Karpas-422 (cell line): Measurements from ENCODE around the gene MICAL3. TPM values are rescaled to one million over a fixed set of nuclear protein-coding genes. Genes with fewer than 3 reads are reported as not detected.

Source experiments
- DNase-seq: peaks from one replicate; pipeline ENCODE4 v3.0.0-alpha.2; 2015
- H2AFZ ChIP-seq: fragments of 200-600 bp; sonication (generic); 2 replicates; pipeline ENCODE4 v1.6.1; 2014; ENCODE audit warnings: antibody characterized with exemption, low read length, mixed read lengths
- H3K27ac ChIP-seq: fragments of 200-600 bp; sonication (generic); 2 replicates; pipeline ENCODE4 v1.5.1; 2014; ENCODE audit warnings: mild to moderate bottlenecking, low read length, moderate library complexity
- H3K27me3 ChIP-seq: fragments of 200-600 bp; sonication (generic); 2 replicates; pipeline ENCODE4 v1.6.1; 2014; ENCODE audit warnings: low read length, mixed read lengths
- H3K36me3 ChIP-seq: fragments of 200-600 bp; sonication (generic); 2 replicates; pipeline ENCODE4 v1.6.1; 2014; ENCODE audit warnings: low read length, mixed read lengths; ENCODE audit not compliant: insufficient read depth
- H3K4me1 ChIP-seq: fragments of 200-600 bp; sonication (generic); 2 replicates; pipeline ENCODE4 v1.6.1; 2014; ENCODE audit warnings: mild to moderate bottlenecking, low read length, mixed read lengths
- H3K4me2 ChIP-seq: fragments of 200-600 bp; sonication (generic); 2 replicates; pipeline ENCODE4 v1.6.1; 2014; ENCODE audit warnings: low read length, low read depth, mild to moderate bottlenecking; ENCODE audit not compliant: poor library complexity, severe bottlenecking
- H3K4me3 ChIP-seq: fragments of 200-600 bp; sonication (generic); 2 replicates; pipeline ENCODE4 v1.5.1; 2014; ENCODE audit warnings: mild to moderate bottlenecking, antibody characterized with exemption, low read length, mixed read lengths
- H3K79me2 ChIP-seq: fragments of 200-600 bp; sonication (generic); 2 replicates; pipeline ENCODE4 v1.6.1; 2014; ENCODE audit warnings: mild to moderate bottlenecking, low read length, mixed read lengths
- H3K9ac ChIP-seq: fragments of 200-600 bp; sonication (generic); 2 replicates; pipeline ENCODE4 v1.6.0; 2014; ENCODE audit warnings: low read length
- H3K9me2 ChIP-seq: fragments of 200-600 bp; sonication (generic), shearing (Covaris generic); replicated peaks from 2 replicates; pipeline ENCODE4 v1.6.0; 2014; ENCODE audit warnings: mild to moderate bottlenecking, low read length, moderate library complexity; ENCODE audit not compliant: insufficient read depth
- H3K9me3 ChIP-seq: fragments of 300-700, 200-600 bp; sonication (generic); 2 replicates; pipeline ENCODE4 v1.6.1; 2014; ENCODE audit warnings: low read length, mixed read lengths
- H4K20me1 ChIP-seq: fragments of 200-600 bp; sonication (generic); 2 replicates; pipeline ENCODE4 v1.6.1; 2014; ENCODE audit warnings: mild to moderate bottlenecking, antibody characterized with exemption, low read length, low read depth; ENCODE audit not compliant: insufficient read depth
- total RNA-seq: library from RNA; depleted of rRNA; stranded (reverse); fragments of >200 nt; shearing (Covaris generic); gene quantifications from 2 replicates; pipeline ENCODE4 v1.2.3, GENCODE V29; 2014; ENCODE audit warnings: low replicate concordance

MICAL3 gene
- total RNA-seq, 1 experiment from 2014 or later, result 54.9 TPM

DNA sequence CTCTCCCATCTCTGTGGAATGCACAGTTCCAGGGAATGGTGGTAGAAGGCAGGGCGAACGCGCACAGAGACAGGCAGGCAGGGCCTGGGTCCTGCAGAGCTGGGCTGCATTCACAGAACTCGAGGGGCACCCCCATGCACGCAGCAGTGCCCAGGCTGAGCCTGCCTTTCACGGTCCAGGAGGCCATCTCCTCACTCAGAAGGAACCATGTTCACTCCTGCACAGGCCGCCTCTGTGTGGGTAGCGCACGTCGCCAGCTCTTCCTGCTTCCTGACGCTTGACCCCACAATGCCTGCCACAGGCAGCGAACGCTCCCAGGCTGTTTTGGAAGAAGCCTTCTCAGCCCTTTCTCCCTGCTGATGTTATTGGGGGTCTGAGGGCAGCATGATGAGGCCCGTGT is 151.2 kb downstream of the MICAL3 start:
- Histone ChIP-seq H3K9me3 (no peaks in the 10 kb centered on the region), H3K79me2 (no peaks in the 10 kb centered on the region), H4K20me1 (no peaks in the 10 kb centered on the region; the same call in 1 of the 2 replicates), H3K4me3 (no peak overlapping the region), H2AFZ (no peak overlapping the region), H3K4me2 (no peak overlapping the region), H3K27me3 (no peaks in the 10 kb centered on the region), H3K9me2 (no peaks in the 10 kb centered on the region), H3K9ac (no peak overlapping the region), H3K36me3 (peaks cover 31% of the 10 kb centered on the region), H3K27ac (no peak overlapping the region), H3K4me1 (no peaks in the 10 kb centered on the region)
- DNase-seq, result no peak

- Histone ChIP-seq H3K9me3 (no peaks in the 10 kb centered on the region), H3K27me3 (no peaks in the 10 kb centered on the region), H3K36me3 (peaks cover 35% of the 10 kb centered on the region), H3K9ac (no peak overlapping the region), H3K4me2 (no peak overlapping the region), H3K79me2 (0 out of 2 replicates have a peak, but pooled peaks cover 5% of the 10 kb centered on the region), H3K4me3 (no peak overlapping the region), H2AFZ (no peak overlapping the region), H4K20me1 (no peaks in the 10 kb centered on the region; the same call in 1 of the 2 replicates), H3K9me2 (no peaks in the 10 kb centered on the region), H3K27ac (no peak overlapping the region), H3K4me1 (no peaks in the 10 kb centered on the region)
- no peak for DNase-seq
Measured at GRCh38 chr22:17872471-17872870, 151.9 kb downstream of the MICAL3 start.

GRCh38 chr22:17871726-17872458 is 152.5 kb downstream of the MICAL3 start:
- Histone ChIP-seq H3K27me3 (no peaks in the 10 kb centered on the region), H3K79me2 (0 out of 2 replicates have a peak, but pooled peaks cover 5% of the 10 kb centered on the region), H3K9me2 (no peaks in the 10 kb centered on the region), H3K36me3 (peaks cover 37% of the 10 kb centered on the region), H3K9ac (no peak overlapping the region), H2AFZ (no peak overlapping the region), H3K9me3 (no peaks in the 10 kb centered on the region), H3K4me1 (no peaks in the 10 kb centered on the region), H4K20me1 (no peaks in the 10 kb centered on the region; the same call in 1 of the 2 replicates), H3K27ac (no peak overlapping the region), H3K4me3 (no peak overlapping the region), H3K4me2 (no peak overlapping the region)
- no peak for DNase-seq

DNA sequence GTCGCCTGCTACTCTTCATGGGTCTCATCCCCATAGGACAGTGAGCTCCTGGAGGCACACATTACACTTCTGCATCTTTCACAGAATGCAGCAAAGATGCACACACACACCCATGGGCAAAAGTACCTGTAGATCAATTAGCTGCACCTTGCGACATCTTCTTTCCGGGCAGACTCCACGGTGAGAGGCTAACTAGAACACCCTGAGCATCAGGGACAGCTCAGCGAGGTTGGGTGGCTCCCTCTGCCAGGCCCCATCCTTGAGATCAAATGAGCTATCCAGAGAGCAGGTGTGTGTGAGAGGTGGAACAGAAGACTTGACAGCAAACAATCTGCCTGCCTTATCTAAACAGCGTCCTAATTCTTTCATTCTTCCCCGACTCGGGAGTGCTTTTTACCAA is 154.0 kb downstream of the MICAL3 start:
- no peaks in the 10 kb centered on the region; the same call in 1 of the 2 replicates for H4K20me1 ChIP-seq
- no peaks in the 10 kb centered on the region for H3K27me3 ChIP-seq
- no peak for DNase-seq
- no peak overlapping the region for H3K4me3 ChIP-seq
- H3K9me2 ChIP-seq, result no peaks in the 10 kb centered on the region
- no peaks in the 10 kb centered on the region for H3K9me3 ChIP-seq
- H3K27ac ChIP-seq, result no peak overlapping the region
- H3K4me2 ChIP-seq, result no peak overlapping the region
- 0 out of 2 replicates have a peak, but pooled peaks cover 5% of the 10 kb centered on the region for H3K79me2 ChIP-seq
- peaks cover 40% of the 10 kb centered on the region for H3K36me3 ChIP-seq
- H3K9ac ChIP-seq, result no peak overlapping the region
- H2AFZ ChIP-seq, result no peak overlapping the region
- H3K4me1 ChIP-seq, result no peaks in the 10 kb centered on the region

DNA sequence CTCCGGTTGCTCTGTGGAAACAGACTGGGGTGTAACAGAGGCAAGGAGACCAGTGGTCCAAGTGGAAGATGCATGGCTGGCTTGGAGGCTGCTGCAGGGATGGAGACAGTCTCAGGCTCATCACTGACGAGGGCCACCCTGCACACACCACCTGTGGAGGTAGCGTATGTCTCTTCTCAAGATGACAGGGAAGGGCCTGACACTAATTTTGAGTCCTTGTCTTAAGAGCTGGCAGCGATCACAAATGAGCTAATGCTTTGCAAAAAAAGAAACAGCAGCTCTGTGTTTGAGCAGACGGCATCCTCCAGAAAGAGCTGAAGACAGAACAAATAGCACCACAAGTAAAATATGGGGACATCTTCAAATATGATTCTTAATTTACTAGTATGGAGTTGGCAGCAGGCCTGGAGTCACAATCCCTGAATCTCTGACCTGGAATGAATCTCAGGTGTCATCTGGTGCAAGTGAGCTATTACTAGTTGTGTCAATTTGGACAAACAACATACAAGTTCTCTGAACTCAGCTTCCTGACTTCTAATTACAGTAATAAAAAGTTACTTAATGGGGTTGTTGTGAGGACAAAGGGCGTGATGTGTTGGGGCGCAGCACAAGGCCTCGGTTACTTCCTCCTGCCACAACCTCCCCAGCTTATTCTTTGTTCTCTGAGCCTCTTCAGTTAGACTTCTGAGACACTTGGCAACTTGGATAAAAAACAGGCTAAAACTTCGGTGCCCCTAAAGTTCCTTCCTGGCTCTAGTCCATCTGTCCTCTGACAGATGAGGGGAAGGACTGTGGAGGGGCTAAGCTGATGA is 154.9 kb downstream of the MICAL3 start:
- H2AFZ ChIP-seq, result no peak overlapping the region
- DNase-seq, result no peak
- no peak overlapping the region for H3K9ac ChIP-seq
- 0 out of 2 replicates have a peak, but pooled peaks cover 5% of the 10 kb centered on the region for H3K79me2 ChIP-seq
- H3K4me3 ChIP-seq, result no peak overlapping the region
- H4K20me1 ChIP-seq, result no peaks in the 10 kb centered on the region; the same call in 1 of the 2 replicates
- no peak overlapping the region for H3K27ac ChIP-seq
- H3K4me1 ChIP-seq, result no peaks in the 10 kb centered on the region
- H3K36me3 ChIP-seq, result peaks cover 40% of the 10 kb centered on the region
- no peaks in the 10 kb centered on the region for H3K9me2 ChIP-seq
- no peaks in the 10 kb centered on the region for H3K9me3 ChIP-seq
- no peak overlapping the region for H3K4me2 ChIP-seq
- H3K27me3 ChIP-seq, result no peaks in the 10 kb centered on the region

DNA sequence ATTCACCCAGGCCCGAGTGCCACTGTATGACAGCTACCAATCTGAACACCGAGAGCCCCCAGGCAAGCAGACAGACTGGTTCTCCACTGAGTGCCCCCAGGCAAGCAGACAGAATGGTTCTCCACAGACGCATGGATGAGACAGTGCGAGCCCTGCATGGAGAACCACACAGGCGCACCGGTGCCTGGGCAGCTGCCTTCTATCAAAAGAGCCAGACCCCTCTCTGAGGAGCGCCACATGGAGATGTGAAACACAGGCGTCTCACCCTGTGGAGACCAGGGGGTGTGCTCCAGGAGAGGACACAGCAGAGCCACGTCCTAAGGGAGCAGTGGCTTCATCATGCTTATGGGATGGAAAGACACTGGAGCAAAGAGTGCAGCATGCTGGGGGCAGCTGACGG is 155.6 kb downstream of the MICAL3 start:
- H3K9ac ChIP-seq, result no peak overlapping the region
- no peak overlapping the region for H2AFZ ChIP-seq
- no peak overlapping the region for H3K4me2 ChIP-seq
- no peaks in the 10 kb centered on the region for H3K4me1 ChIP-seq
- no peaks in the 10 kb centered on the region for H3K27me3 ChIP-seq
- H3K4me3 ChIP-seq, result no peak overlapping the region
- H3K27ac ChIP-seq, result no peak overlapping the region
- H3K9me2 ChIP-seq, result no peaks in the 10 kb centered on the region
- H3K36me3 ChIP-seq, result peaks cover 45% of the 10 kb centered on the region
- H4K20me1 ChIP-seq, result no peaks in the 10 kb centered on the region; the same call in 1 of the 2 replicates
- H3K9me3 ChIP-seq, result no peaks in the 10 kb centered on the region
- H3K79me2 ChIP-seq, result 0 out of 2 replicates have a peak, but pooled peaks cover 5% of the 10 kb centered on the region
- DNase-seq, result no peak

DNA sequence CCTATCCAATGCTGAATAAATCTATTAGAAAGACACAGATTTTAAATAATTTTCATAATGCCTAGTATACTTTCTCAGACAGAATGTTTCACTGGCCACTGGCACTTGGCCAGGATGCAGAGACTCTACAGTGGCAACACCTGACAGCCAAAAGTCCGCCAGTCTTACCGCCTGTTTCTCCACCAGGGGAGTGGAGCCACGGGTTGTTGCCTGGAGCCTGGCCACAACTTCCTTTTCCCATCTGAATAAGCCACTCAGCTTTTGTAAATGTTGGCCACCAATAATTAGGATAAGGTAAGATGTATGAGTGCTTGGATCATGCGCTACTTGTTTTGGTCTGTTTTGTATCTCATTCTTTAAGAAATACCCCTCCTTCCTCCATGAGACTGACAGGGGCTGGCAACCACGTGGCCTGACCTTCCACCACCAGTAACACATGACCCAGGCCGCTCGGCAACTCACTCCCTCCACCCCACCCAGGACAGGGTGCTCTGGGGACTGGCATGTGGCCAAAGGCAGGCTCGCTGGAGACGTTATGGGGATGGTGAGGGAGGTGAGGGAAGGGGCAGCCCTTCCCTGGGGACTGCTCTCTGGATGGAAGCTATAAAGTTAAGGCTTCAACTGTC is 157.1 kb downstream of the MICAL3 start:
- H3K4me2 ChIP-seq, result no peak overlapping the region
- no peaks in the 10 kb centered on the region for H3K9me3 ChIP-seq
- H3K9me2 ChIP-seq, result no peaks in the 10 kb centered on the region
- no peak for DNase-seq
- H3K36me3 ChIP-seq, result peaks cover 42% of the 10 kb centered on the region
- no peak overlapping the region for H2AFZ ChIP-seq
- no peak overlapping the region for H3K27ac ChIP-seq
- no peaks in the 10 kb centered on the region for H3K27me3 ChIP-seq
- no peak overlapping the region for H3K4me3 ChIP-seq
- no peak overlapping the region for H3K9ac ChIP-seq
- H4K20me1 ChIP-seq, result no peaks in the 10 kb centered on the region
- 0 out of 2 replicates have a peak, but pooled peaks cover 5% of the 10 kb centered on the region for H3K79me2 ChIP-seq
- no peaks in the 10 kb centered on the region for H3K4me1 ChIP-seq

- Histone ChIP-seq H3K4me3 (no peak overlapping the region), H2AFZ (no peak overlapping the region), H3K9me3 (no peaks in the 10 kb centered on the region), H3K79me2 (0 out of 2 replicates have a peak, but pooled peaks cover 5% of the 10 kb centered on the region), H3K4me2 (no peak overlapping the region), H4K20me1 (no peaks in the 10 kb centered on the region), H3K4me1 (no peaks in the 10 kb centered on the region), H3K36me3 (peaks cover 39% of the 10 kb centered on the region), H3K27ac (no peak overlapping the region), H3K9ac (no peak overlapping the region), H3K9me2 (no peaks in the 10 kb centered on the region), H3K27me3 (no peaks in the 10 kb centered on the region)
- no peak for DNase-seq
Measured at GRCh38 chr22:17866621-17867020, 157.7 kb downstream of the MICAL3 start.
